HG03045 (cell line): Measurements from ENCODE around the gene CABYR.

Experiments used
- ATAC-seq: cut with Tn5 transposase; IDR thresholded peaks from one replicate; pipeline ENCODE4 v1.9.1; 2021; ENCODE audit warnings: mild to moderate bottlenecking, moderate library complexity; ENCODE audit not compliant: unreplicated experiment

CABYR gene

DNA sequence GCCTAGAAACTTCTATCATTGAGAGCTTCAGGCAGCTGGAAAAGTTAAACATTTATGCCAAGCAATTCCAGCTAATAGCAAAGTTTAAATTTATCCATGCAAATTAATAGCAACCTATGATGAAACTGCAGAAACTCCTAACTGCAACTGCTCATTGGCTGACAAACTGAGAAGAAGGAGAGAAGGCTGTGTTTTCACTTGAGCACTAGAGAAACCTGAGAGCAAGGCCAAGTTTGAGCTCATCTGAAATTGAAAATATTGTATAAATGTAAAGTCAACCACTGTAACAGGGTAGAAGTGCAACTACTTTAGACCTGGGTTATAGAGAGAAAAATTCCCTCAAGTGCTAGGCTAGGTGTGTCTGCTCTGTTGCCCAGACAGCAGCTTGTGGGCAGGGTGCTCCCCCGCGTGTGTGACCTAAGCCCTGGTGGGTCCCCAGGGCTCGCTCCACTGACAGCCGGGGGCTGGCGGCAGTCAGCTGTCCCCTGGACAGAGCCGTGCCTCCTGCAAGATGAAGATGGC is 50.2 kb downstream of the CABYR start:
- ATAC-seq = peak; percentile 73

DNA sequence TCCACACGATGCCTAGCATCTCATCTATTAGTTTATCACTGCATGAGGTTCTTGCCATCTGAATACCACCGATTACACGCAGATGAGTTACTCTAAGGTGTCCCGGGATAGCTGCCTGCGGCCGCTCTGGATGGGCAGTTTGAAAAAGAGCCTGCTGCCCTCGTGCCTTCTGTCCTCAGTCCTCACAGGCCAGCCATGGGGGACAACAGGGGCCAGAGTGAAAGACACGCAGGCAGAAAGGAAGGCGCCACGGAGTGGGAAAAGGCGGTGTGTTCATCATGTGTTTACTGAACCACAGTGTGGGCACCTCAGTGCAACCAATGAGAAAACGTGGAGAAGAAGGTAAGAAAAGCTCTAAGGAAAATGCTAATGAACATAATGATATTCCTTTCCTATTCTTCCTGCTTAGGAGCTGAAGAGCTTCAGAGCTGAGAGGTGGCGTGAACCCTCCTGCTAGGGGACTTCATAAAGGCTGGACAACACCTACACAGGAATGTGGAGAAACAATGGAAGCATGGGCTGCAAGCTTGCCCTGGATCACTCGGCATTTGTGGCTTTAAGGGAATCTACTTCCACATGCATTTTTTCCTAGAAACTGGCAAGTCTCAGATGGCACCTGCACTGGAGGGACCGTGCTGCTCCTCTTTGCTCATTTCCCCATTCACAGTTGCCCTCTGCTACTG is 50.9 kb downstream of the CABYR start:
- ATAC-seq = no peak

DNA sequence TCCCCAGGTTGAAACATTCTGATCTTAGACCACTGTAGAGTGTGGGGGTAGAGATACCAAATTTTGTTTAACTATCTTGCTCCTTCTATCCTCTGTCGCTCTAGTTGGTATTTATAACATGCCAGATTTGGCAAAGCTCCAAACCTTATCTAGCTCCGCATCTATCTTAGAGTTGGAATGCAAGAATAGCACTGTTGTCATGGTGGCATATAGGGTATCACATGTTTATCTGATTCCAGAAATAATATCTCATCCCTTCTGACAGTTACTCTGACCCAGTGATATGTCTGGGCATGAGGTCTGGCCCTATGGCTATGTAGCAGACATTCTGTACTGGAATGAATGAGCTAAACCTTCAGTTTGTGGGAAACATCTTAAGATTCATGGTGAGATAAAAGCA is 51.7 kb downstream of the CABYR start:
- no peak for ATAC-seq

DNA sequence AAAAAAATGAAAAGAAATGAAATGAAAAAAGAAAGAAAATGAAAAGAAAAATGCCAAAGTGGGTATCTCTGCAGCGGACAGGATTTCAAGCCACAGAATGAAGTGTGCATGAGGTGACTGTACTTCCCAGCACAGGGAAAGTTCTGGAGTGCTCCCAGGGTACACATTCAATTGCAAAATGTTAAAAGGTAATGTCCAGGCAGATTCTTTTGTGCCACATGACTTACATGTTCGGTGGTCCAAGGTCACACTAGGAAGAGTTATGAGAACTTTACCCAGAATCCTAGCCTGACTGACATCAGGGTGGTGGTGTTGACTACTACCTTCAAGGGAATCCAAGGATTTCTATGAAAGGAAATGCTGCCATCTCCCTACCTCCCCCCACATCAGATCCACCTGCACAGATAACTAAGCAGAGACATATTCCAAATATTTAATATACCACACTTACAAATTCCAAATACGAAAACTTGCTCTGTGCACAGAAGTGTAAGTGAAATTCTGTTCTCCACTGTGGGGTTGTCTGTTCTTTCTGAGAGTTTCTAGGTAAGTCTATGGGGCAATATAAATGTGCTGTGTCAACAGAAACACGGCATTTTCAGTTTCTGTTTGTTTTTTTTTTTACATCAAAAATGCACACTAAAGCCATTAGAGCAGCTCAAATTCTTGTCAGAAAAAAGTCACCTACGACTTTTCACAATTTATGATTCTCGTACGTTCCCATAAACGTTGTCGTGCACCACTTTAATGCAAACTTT is 56.6 kb downstream of the CABYR start:
- ATAC-seq = no peak

GRCh38 chr18:24196764-24197163 is 57.9 kb downstream of the CABYR start:
- ATAC-seq = no peak

DNA sequence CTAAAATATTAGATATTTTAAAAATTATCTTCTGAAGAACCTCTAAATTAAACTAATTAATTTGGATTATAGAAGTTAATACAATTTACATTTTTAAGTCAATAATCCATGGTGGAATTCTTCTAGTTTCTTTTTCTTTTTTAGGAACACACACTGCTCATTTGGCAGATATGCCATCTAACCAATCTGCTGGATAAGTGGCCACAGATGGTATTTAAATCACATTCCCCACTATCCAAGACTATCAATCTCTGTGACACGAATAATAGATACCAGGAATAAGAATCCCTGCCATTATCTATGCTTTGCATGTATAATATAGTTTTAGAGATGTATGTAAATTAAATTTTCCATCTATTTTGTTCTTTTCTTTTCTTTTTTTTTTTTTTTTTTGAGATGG is 58.5 kb downstream of the CABYR start:
- ATAC-seq = no peak

DNA sequence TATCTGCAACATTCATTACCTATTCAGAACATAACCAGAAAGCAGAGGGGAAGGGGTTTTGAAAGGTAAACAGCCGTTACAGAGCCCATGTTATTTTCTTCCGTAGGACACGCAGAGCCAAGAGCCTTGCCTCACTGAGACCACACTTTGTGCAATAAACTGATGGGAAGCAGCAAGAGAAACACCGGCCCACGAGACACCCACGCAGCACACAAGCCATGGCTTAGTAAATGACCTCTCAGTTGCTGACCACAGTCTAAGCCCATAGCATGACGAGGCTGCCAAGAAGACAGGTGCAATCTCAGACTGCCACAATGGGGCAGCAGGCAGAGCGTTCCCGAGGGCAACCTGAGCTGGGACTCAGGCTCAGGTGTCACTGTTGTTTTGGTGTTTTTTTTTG is 59.6 kb downstream of the CABYR start:
- no peak for ATAC-seq

DNA sequence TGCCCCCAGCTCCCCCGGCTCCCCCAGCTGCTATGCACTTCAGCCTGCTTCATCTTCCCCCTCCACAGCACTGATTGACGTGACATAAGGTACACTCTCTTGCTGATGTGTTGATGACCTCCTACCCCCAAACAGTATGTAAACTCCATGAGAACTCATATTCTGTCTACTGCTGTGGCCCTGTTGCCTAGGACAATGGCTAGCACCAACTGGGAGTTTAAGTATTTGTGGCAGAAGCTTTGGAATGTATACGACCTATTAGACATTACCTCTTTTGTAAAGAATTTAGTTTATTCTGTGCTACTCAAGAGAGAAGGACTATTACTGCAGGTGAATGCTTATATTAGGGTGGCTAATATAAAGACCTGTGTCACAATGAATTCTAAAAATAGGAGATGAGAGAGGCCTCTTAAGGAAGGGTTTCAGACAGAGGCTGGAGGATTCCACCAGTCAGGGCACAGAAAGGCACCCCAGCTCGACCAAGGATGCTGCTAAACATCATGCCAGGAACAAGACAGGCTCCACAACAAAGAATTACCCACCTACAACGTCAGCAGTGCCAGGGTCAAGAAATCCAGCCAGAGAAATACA is 60.6 kb downstream of the CABYR start:
- ATAC-seq = no peak

GRCh38 chr18:24200494-24201290 is 61.8 kb downstream of the CABYR start:
- ATAC-seq = no peak

DNA sequence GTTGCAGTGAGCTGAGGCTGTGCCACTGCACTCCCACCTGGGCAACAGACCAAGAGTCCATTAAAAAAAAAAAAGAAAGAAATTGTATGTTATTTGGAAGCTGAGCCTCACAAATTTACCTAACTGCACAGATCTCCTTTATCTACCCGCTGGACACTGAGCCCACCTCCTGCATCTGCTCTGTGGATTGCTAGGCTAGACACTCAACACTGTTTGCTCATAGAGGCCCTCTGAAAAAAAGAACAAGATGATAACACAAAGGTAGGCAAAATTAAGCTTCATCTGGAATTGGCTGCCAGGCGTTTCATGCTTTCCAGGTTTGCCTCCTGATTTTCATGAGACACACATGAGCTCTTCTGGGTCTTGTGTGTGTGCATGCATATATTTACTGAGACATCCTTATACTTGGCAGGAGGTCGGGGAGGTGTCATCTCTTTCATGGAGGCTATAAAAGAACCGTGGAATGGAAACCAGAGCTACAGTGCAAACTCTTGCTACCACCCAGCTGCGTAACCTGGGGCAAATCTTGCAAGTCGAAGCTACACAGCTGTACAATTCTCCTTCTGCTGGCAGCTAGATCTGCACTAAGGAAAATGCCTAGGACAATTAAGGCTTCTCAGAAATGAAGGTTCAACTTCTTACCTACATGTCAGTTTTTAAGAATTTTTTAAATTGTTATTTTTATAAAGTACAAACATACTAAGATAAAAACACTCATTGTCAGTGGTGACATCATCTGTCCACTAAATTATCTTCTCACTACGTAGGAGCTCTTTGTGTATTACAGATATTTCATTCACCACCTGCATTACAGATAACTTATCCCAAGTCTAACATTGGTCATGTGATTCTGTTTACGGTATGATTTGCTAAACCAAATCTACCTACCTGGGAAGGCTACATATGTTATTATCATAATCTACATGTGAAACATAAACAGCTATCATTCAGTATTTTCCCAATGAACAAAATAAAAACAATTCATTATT is 63.1 kb downstream of the CABYR start:
- ATAC-seq = no peak

GRCh38 chr18:24204904-24205303 is 66.0 kb downstream of the CABYR start:
- no peak for ATAC-seq

DNA sequence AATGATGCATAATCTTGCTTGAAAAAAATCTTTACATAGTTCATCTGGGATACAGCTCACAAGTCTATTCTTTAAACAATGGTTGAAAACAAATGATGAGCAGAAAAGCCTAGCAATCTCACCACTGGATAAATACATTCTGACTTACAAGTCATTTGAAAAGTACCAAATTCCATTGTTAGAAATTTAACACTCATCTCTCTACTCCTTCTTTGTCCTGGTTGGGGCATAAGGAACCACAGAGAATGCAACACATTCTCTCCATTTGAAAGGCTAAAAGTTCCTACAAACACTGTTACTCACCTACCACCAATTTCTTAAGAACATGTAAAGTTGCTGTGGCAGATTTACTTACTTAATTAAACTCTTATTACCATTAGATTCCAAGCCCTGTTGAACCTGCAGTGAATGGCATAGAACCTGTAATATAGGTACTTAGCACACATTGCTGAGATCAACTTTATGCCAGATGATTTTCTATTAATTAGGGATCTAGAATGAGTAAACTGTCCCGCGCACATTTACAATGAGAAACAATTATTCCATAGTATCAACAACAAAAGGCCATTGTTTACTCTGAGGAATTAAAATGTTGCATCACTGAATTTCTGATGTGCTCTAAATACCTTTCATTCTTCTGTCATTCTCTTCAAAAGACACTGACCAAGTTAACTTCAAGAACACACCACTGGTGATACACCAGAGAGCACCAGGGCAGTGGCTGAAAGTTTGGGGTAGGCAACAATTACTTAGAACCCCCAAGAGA is 69.6 kb downstream of the CABYR start:
- ATAC-seq = no peak

- ATAC-seq = no peak
These were observed 70.7 kb downstream of the CABYR start for GRCh38 chr18:24209558-24209957.
